GM21367 (cell line): ENCODE data around the gene KMT2E.

Source experiments
- ATAC-seq: cut with Tn5 transposase; IDR thresholded peaks from one replicate; pipeline ENCODE4 v1.9.1; 2021; ENCODE audit not compliant: unreplicated experiment

Gene KMT2E

DNA sequence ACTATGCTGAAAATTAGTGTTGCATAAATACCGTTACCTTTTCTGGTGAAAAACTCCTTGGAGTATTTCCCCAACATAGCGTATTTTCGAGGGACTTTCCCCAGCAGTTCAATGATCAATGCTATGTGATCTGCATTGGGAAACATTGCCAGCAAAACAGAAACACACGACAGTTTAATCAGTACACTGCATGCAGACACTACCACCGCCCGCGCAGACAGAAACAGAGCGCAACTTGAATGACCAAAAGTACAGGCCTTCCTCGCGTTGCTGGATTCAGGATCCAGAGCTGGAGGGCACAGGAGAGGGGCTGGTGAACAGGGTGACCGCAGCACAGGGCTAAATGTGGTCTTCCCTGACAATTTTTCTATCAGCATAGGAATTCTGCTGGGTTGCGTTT, 111.7 kb downstream of the KMT2E start:
- ATAC-seq, result no peak

DNA sequence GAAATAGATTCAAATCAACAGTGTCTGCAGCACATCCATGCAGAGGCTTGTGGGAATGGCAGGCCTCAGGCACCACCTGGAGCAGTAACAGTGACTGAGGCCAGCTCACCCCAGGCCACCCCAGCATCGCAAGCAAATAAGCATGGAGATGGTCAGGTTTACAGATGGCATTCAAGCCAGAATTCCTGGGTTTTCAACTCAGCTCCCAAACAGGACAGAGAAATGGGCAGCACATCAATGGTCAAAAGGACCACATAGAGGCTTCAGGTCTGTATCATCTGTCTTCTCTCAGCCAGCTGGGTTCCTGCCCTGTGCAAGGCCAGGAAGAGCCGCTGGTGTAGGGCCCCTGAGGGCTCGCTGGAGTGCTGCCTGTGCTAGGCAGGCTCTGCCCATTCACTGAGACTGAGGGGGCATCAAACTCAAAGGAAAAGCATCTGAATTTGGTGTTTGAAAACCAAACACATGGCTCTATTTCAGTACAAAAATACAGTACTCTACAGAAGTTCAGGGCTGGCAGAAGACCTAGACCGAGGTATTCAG, 112.5 kb downstream of the KMT2E start:
- ATAC-seq, result no peak

- no peak for ATAC-seq
Measured at GRCh38 chr7:105127179-105127578, 113.2 kb downstream of the KMT2E start.

- no peak for ATAC-seq
Measured at GRCh38 chr7:105130048-105130447, 116.0 kb downstream of the KMT2E start.

GRCh38 chr7:105130580-105130979, 116.6 kb downstream of the KMT2E start:
- no peak for ATAC-seq

- ATAC-seq, result no peak
Measured at GRCh38 chr7:105131033-105131656, 117.1 kb downstream of the KMT2E start.

- ATAC-seq, result no peak
Measured at GRCh38 chr7:105131890-105132289, 117.9 kb downstream of the KMT2E start.

DNA sequence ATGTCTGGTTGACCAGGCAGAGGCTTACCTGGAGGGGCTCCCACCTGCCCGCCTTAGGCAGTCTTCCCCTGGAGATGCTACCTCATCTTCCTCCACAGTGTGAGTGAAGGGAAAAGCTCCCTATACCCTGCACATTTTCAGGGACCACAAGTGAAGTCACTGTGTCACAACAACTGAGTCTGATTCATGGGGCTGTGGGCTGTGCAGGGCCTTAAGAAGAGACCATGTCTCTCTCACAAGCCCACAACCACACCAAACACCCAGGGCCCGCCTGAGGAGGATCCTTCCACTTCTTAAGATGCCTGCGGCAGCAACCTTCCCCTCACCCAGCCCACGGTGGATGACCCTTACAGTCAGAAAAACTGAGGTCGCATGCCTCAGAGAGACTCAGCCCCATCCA, 118.3 kb downstream of the KMT2E start:
- ATAC-seq, result no peak

- no peak for ATAC-seq
Measured at GRCh38 chr7:105132835-105133234, 118.8 kb downstream of the KMT2E start.

DNA sequence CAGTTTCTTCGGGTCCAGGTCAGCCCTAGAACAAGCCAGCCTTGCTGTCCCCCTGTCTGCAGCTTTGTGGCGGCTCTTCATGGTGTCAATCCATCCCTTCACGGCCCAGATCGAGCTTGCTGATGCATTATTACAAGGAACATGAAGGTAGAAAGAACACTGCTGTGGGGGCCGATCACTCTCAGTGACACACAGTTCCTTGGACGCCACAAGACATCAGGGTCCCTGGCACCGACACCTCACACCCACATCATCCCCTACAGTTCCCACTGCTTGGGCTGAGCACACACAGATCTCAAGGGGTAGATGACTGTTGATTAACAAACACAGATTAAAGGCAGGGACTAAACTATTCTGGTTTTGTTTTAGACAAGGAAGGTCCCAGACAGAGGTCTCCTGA, 119.4 kb downstream of the KMT2E start:
- ATAC-seq, result no peak

GRCh38 chr7:105133986-105134655, 120.1 kb downstream of the KMT2E start:
- ATAC-seq, result no peak

- ATAC-seq, result no peak
Measured at GRCh38 chr7:105136221-105136620, 122.2 kb downstream of the KMT2E start.

DNA sequence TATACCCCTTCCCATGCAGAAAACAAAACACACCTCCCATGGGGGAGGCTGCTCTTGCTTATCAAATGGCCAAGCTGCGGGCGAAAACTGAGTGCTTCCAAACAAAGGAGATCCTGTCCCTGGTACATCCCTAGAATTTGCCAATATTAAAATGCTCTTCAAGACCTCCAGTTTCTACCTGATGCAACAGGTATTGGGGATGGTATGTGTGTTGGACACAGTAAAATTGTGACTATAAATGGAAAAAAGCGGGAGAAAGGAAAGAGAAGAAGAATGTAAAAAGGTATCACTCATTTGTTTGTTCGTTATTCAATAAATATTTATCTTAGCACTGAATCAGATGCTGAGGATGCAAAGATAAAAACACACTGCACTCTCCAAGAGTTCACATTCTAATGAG, 123.9 kb downstream of the KMT2E start:
- ATAC-seq, result no peak

- ATAC-seq, result no peak
Measured at GRCh38 chr7:105139381-105139780, 125.4 kb downstream of the KMT2E start.

DNA sequence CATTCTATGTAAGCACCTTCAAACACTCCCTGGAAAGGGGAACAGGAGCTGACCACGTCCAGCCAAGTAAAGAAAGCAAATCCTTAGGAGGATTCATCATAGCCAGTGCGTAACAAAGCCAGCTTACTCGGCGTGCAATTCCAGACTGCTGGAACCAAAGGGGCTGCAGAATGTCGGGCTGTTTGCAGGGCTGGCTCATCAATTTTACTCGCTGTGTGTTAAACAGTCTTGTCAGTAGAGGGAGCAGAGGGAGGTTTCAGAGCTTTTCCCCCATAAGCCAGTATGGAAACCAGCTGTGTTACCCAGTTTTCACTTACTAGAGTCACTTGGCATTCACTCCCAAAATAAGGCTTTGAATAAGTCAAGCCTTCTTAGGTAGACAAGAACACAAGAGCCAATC, 127.1 kb downstream of the KMT2E start:
- ATAC-seq, result no peak

DNA sequence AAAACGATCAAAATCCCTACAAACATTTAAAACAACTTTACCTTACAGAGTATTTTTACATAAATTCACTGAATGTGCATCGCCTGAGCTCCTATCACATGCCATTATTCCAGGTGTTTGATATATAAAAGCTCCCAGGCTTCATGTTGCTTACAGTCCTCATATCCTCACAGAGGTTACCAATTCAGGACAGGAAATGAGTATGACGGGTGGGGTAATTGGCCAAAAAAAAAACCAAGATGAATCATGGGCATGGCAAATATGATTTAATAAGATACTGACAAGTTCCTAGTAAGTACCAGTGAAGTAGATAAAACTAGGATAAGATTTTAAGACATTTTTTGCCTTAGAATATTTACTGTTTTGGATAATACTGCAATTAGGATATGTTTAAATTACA, 135.8 kb downstream of the KMT2E start:
- ATAC-seq, result no peak

- ATAC-seq, result no peak
Measured at GRCh38 chr7:105151152-105151551, 137.1 kb downstream of the KMT2E start.

DNA sequence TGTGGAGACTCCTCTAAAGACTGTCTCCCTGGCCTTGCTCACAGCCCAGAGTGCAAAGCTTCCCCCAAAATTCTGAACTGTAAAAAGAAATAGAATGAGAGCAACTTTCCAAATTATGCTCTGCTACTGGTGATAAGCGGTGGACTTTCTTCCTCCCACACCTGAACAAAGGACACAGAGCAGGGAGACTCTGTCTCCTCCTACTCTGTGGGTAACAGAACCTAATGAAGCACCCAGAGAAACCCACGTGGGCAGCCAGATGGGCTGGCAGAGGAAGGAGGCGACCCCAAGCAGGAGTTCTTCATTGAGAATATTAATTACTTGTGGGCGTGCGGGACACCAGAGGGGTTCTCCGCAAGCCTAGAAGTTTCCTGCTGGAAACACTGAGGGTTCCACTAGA, 139.5 kb downstream of the KMT2E start:
- ATAC-seq, result no peak

- no peak for ATAC-seq
Measured at GRCh38 chr7:105154084-105154483, 140.1 kb downstream of the KMT2E start.

DNA sequence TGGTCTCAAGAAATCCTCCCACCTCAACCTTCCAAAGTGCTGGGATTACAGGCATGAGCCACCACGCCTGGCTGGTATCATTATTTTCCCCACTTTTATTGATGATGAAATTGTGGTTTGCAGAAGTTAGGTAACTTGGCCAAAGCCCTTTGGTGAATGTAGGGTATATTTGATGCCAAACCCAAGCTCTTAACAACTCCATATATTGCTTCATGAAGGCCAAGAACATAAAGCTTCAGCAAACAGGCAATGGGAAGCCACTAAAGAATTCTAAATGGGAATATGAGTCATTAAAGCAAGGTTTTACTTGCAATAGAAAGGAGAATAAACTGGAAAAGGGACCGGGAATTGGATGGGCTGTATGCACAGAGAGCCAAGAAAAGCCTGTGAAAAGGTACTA, 142.7 kb downstream of the KMT2E start:
- ATAC-seq, result no peak

DNA sequence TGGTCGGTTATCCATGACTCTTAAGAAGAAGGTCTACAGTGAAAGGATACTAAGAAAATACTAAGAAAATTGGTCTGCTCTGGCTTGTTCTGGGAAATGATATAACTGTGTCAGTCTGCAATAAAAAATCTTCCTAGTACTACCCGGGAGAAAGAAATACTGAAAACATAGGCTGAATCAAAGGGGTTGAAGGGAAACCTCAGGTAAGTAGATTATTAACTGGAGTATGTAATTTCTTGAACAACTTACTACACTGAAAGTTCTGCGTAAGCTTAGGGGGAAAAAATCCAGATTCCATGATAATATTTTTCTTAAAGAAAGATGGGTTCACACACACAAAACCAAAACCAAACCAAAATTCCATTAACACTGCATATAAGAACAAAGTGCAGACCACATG, 143.3 kb downstream of the KMT2E start:
- ATAC-seq, result no peak

GRCh38 chr7:105161366-105161765, 147.4 kb downstream of the KMT2E start:
- ATAC-seq, result no peak
